ENCODE measurements around the gene RAB1A. TPM values are rescaled to one million over a fixed set of nuclear protein-coding genes. Genes with fewer than 3 reads are reported as not detected.
A peak's percentile ranks its signal among the peaks of the same experiment; 100 is the strongest.

The RAB1A gene
- total RNA-seq, 1 experiment from 2014 or later: 119 TPM

DNA sequence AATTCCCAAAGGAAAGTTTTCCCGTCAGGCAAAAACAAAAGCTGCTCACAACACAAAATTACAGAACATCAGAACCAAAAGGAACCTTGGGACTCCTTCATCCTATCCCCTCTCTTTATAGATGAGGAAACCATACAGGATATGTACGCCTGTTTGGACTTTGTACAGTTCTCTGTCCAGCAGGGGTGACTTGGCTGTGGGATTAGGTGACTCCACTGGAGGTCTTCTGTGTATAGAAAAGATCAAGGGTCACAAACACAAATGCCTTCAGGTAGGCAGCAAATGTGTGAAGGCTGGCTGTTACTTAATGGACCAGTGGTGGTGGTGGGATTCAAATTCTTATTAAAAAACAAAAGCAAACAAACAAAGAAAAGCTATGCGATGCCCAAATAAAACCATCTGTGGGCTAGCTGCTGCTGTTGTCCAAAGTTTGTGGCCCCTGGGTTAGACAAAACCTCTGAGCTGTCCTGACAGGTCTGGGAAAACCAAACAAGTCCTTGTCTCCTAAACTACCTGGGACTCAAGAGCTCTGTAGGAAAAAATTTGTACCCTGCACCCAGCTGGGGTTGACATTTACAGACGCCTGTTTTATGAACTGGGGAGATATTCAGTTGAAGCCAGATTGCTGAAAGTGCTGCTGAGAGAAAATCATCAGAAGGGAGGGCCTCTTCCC is 75.0 kb downstream of the RAB1A start:
- peak overlapping the region; percentile 83 for H3K4me3 ChIP-seq (ENCODE audit: low read depth, low read length, poor library complexity, severe bottlenecking)
- no peaks in the 10 kb centered on the region for H3K9me3 ChIP-seq (ENCODE audit: low read depth, low read length, poor library complexity, severe bottlenecking)
- BruUV-seq (replicated peaks): no TSS peak
- intact Hi-C loops (cut with micrococcal nuclease; ENCODE audit: unreplicated experiment): no loop called here
- peaks cover 3% of the 10 kb centered on the region for H3K4me1 ChIP-seq (ENCODE audit: insufficient read depth, low read length, poor library complexity, severe bottlenecking)
- H3K36me3 ChIP-seq (ENCODE audit: insufficient read depth, low read length, poor library complexity, severe bottlenecking): no peaks in the 10 kb centered on the region
- ChIA-PET CTCF (interaction anchor here (1.0 kb wide), 1 partner anchor 75 kb away, joined by 5 read pairs; the partner anchor contains the start of gene RAB1A), POLR2A (ENCODE audit: low non-redundant PET) (no interaction called here)
- no peak for TF ChIP-seq EZH2 (IDR thresholded peaks at IDR 0.05; ENCODE audit: borderline replicate concordance, low read depth, low read length, poor library complexity, severe bottlenecking)
- TF ChIP-seq, protein P1, sequence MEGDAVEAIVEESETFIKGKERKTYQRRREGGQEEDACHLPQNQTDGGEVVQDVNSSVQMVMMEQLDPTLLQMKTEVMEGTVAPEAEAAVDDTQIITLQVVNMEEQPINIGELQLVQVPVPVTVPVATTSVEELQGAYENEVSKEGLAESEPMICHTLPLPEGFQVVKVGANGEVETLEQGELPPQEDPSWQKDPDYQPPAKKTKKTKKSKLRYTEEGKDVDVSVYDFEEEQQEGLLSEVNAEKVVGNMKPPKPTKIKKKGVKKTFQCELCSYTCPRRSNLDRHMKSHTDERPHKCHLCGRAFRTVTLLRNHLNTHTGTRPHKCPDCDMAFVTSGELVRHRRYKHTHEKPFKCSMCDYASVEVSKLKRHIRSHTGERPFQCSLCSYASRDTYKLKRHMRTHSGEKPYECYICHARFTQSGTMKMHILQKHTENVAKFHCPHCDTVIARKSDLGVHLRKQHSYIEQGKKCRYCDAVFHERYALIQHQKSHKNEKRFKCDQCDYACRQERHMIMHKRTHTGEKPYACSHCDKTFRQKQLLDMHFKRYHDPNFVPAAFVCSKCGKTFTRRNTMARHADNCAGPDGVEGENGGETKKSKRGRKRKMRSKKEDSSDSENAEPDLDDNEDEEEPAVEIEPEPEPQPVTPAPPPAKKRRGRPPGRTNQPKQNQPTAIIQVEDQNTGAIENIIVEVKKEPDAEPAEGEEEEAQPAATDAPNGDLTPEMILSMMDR (conservative IDR thresholded peaks at IDR 0.05; ENCODE audit: low read depth, low read length): no peak
- DNase-seq (ENCODE audit: low spot score): no peak
- H3K27me3 ChIP-seq (replicated peaks; ENCODE audit: insufficient read depth, low read depth, low read length, poor library complexity): no peaks in the 10 kb centered on the region
- no peak overlapping the region for H3K27ac ChIP-seq (ENCODE audit: low read depth, low read length, poor library complexity, severe bottlenecking)

DNA sequence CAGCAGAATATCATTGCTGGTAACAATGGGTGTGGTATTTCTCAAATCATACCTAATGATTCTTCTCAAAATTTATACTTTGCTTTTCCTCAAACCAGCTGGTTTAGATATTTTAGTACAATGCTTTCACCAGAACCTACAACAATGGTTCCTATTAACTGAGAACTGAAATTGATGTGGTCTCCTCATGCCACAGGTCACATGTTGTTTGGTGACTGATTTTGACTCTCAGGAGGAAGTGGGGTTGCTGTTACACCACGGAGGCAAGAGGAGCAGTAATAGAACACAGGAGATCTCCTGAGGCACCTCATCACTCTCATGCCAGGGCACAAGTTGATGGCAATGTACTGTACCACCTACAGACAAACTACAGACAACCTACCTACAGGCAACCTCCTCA is 76.7 kb downstream of the RAB1A start:
- Histone ChIP-seq H3K9me3 (ENCODE audit: low read depth, low read length, poor library complexity, severe bottlenecking) (no peaks in the 10 kb centered on the region), H3K27me3 (replicated peaks; ENCODE audit: insufficient read depth, low read depth, low read length, poor library complexity) (no peaks in the 10 kb centered on the region), H3K36me3 (ENCODE audit: insufficient read depth, low read length, poor library complexity, severe bottlenecking) (no peaks in the 10 kb centered on the region), H3K4me1 (ENCODE audit: insufficient read depth, low read length, poor library complexity, severe bottlenecking) (peaks cover 3% of the 10 kb centered on the region), H3K4me3 (ENCODE audit: low read depth, low read length, poor library complexity, severe bottlenecking) (no peak overlapping the region), H3K27ac (ENCODE audit: low read depth, low read length, poor library complexity, severe bottlenecking) (no peak overlapping the region)
- no peak for DNase-seq (ENCODE audit: low spot score)
- no TSS peak for BruUV-seq (replicated peaks)
- POLR2A ChIA-PET (ENCODE audit: low non-redundant PET): no interaction called here
- no peak for TF ChIP-seq EZH2 (IDR thresholded peaks at IDR 0.05; ENCODE audit: borderline replicate concordance, low read depth, low read length, poor library complexity, severe bottlenecking)
- intact Hi-C loops (cut with micrococcal nuclease; ENCODE audit: unreplicated experiment): no loop called here
- CTCF ChIA-PET: no interaction called here

DNA sequence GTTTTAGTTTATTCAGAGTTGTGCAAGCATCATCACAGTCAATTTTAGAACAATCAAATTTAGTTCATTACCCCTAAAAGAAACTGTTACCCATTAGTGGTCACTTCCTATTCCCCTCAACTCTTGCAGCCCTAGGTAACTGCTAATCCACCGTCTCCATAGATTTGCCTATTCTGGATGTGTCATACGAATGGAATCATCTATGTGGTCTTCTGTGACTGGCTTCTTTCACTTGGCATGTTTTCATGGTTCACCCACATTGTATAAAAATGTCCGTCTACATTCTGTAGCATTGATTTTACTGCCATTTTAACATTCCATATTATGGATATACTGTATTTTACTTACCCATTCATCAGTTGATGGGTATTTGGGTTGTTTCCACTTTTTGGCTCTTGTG is 79.0 kb downstream of the RAB1A start:
- Histone ChIP-seq H3K9me3 (ENCODE audit: low read depth, low read length, poor library complexity, severe bottlenecking) (no peaks in the 10 kb centered on the region), H3K4me1 (ENCODE audit: insufficient read depth, low read length, poor library complexity, severe bottlenecking) (no peaks in the 10 kb centered on the region), H3K27ac (ENCODE audit: low read depth, low read length, poor library complexity, severe bottlenecking) (no peak overlapping the region), H3K27me3 (replicated peaks; ENCODE audit: insufficient read depth, low read depth, low read length, poor library complexity) (no peaks in the 10 kb centered on the region), H3K4me3 (ENCODE audit: low read depth, low read length, poor library complexity, severe bottlenecking) (no peak overlapping the region), H3K36me3 (ENCODE audit: insufficient read depth, low read length, poor library complexity, severe bottlenecking) (no peaks in the 10 kb centered on the region)
- POLR2A ChIA-PET (ENCODE audit: low non-redundant PET): no interaction called here
- no TSS peak for BruUV-seq (replicated peaks)
- TF ChIP-seq EZH2 (IDR thresholded peaks at IDR 0.05; ENCODE audit: borderline replicate concordance, low read depth, low read length, poor library complexity, severe bottlenecking): no peak
- TF ChIP-seq, protein P1 (conservative IDR thresholded peaks at IDR 0.05; ENCODE audit: low read depth, low read length): no peak
- CTCF ChIA-PET: interaction anchor here (0.7 kb wide), 2 partner anchors 18 to 402 kb away, joined by 3 to 7 read pairs; no protein-coding TSS in a partner anchor
- DNase-seq (ENCODE audit: low spot score): no peak
- intact Hi-C loops (cut with micrococcal nuclease; ENCODE audit: unreplicated experiment): no loop called here

Data from A673 (cell line).